ENCODE data around the gene CLBA1.
A peak's percentile ranks its signal among the peaks of the same experiment; 100 is the strongest.
"Not testable (repeated sequence)": the region's sequence is repeated elsewhere in the genome, so short reads cannot be mapped to it uniquely, and the experiment has no call there.

The CLBA1 gene

GRCh38 chr14:104985675-104986486, at the start of gene CLBA1:
Gene CLBA1 (plus strand): TSS chr14:104985788. CDS start chr14:104986432, 644 bp downstream.
- peak; percentile 64 for DNase-seq (ENCODE audit: low read depth)

DNA sequence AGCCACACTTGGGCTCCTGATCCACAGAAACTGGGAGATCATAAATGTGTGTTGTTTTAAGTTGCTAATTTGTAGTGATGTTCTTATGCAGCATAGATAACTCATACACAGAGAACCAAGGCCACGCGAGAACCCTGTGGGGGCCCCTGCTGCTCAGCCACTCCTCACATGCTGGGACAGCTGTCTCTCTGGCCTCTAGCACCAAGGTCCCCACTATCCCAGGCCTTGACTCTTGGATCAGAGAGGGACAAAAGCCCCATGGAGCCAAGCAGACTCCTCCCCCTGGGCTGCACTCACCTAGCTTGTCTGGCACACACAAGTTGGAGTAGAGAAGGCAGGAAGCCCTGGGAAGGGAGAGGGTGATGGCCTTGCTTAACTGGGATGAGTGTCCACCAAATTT, 49.6 kb upstream of the CLBA1 start:
- DNase-seq (ENCODE audit: low read depth): no peak

GRCh38 chr14:104936361-104937155, 49.0 kb upstream of the CLBA1 start:
- DNase-seq (ENCODE audit: low read depth): no peak

- DNase-seq (ENCODE audit: low read depth): no peak
Observed at GRCh38 chr14:104937161-104937560, 48.4 kb upstream of the CLBA1 start.

DNA sequence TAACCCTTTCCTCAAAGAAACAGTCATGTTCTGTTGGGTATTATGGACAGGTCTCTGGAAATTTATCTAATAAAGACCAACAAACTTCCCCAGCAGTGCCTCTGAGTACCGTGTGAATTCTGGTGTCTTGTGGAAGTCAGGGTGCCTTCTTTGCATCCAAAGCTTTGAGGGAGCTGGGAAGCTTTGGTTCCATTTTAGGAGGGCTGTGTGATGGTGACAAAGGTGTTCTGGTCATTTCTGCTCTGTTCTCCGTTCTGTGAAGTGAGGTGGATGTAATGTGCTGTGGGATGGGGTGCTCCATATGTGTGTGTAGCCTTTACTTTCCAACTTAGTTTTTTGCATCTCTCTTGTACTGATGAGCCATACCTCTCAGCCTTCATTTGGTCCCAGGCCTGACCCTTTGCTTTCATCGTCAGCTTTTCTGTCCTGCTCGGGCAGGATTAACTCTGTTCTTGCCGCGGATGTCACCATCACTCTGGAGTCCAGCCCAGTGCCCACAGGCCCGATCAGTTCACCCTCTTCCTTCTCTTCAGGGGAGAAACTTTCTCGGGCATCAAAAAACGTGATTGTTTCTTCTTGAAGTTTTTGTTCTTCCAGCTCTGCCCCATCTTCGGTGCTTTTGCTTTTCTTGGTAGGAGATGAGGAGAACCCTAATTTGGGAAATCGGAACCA, 47.8 kb upstream of the CLBA1 start:
- no peak for DNase-seq (ENCODE audit: low read depth)

- DNase-seq (ENCODE audit: low read depth): no peak
Observed at GRCh38 chr14:104938436-104938835, 47.2 kb upstream of the CLBA1 start.

- no peak for DNase-seq (ENCODE audit: low read depth)
Observed at GRCh38 chr14:104938960-104939359, 46.6 kb upstream of the CLBA1 start.

GRCh38 chr14:104939666-104940410, 45.8 kb upstream of the CLBA1 start:
- no peak for DNase-seq (ENCODE audit: low read depth)

- DNase-seq (ENCODE audit: low read depth): no peak
Observed at GRCh38 chr14:104940526-104941150, 45.0 kb upstream of the CLBA1 start.

DNA sequence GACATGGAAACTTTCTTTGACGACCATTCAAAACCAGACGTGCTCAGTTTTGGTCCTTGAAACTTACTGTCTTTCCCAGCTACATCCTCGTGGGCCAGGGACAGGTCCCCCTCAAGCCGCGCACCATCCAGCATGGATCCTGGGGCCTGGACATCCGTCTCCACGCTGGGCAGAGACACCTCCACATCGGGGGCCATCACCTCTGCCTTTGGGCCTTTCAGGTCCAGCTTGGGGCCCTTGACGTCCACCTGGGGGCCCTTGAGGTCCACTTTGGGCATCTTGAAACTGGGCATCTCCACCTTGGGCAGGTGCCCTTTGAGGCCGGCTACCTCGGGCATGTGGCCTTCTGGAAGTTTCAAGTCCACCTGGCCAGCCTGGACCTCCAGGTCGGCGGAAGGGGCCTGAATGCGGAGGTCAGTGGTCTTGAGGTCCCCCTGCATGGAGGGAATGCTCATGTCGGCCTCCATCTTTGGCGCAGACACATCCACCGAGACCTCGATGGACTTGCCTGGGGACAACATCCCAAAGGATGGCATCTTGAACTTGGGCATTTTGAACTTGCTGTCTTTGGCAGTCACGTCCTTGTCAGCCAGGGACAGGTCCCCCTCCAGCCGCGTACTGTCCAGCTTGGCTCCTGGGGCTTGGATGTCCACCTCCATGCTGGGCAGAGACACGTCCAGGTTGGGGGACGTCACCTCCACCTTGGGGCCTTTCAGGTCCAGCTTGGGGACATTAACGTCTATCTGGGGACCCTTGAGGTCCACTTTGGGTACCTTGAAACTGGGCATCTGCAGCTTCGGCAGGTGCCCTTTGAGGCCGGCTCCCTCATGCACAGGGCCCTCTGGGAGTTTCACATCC, 43.9 kb upstream of the CLBA1 start:
- DNase-seq (ENCODE audit: low read depth): no peak

- no peak for DNase-seq (ENCODE audit: low read depth)
Observed at GRCh38 chr14:104942586-104942985, 43.0 kb upstream of the CLBA1 start.

GRCh38 chr14:104943216-104944015, 42.2 kb upstream of the CLBA1 start:
- not testable (repeated sequence) for DNase-seq (ENCODE audit: low read depth)

DNA sequence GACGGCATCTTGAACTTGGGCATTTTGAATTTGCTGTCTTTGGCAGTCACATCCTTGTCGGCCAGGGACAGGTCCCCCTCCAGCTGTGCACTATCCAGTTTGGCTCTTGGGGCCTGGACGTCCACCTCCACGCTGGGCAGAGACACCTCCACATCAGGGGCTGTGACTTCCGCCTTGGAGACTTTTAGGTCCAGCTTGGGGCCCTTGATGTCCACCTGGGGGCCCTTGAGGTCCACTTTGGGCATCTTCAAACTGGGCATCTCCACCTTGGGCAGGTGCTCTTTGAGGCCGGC, 41.6 kb upstream of the CLBA1 start:
- not testable (repeated sequence) for DNase-seq (ENCODE audit: low read depth)

- not testable (repeated sequence) for DNase-seq (ENCODE audit: low read depth)
Observed at GRCh38 chr14:104944436-104945205, 41.0 kb upstream of the CLBA1 start.

DNA sequence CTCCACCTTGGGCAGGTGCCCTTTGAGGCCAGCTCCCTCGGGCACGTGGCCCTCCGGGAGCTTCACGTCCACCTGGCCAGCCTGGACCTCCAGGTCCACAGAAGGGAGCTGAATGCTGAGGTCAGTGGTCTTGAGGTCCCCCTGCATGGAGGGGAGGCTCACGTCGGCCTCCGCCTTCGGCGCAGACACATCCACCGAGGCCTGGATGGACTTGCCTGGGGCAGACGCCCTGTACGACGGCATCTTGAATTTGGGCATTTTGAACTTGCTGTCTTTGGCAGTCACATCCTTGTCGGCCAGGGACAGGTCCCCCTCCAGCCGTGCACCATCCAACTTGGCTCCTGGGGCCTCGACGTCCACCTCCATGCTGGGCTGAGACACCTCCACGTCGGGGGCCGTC, 40.3 kb upstream of the CLBA1 start:
- DNase-seq (ENCODE audit: low read depth): not testable (repeated sequence)

DNA sequence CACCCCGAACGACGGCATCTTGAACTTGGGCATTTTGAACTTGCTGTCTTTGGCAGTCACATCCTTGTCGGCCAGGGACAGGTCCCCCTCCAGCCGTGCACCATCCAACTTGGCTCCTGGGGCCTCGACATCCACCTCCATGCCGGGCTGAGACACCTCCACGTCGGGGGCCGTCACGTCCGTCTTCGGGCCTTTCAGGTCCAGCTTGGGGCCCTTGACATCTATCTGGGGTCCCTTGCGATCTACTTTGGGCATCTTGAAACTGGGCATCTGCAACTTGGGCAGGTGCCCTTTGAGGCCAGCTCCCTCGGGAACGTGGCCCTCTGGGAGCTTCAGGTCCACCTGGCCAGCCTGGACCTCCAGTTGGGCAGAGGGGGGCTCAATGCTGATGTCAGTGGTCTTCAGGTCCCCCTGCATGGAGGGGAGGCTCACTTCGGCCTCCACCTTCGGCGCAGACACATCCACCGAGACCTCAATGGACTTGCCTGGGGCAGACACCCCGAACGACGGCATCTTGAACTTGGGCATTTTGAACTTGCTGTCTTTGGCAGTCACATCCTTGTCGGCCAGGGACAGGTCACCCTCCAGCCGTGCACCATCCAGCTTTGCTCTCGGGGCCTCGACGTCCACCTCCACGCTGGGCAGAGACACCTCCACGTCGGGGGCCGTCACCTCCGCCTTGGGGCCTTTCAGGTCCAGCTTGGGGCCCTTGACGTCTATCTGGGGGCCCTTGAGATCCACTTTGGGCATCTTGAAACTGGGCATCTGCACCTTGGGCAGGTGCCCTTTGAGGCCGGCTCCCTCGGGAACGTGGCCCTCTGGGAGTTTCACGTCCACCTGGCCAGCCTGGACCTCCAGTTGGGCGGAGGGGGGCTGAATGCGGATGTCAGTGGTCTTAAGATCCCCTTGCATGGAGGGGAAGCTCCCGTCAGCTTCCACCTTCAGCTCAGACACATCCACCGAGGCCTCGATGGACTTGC, 39.3 kb upstream of the CLBA1 start:
- not testable (repeated sequence) for DNase-seq (ENCODE audit: low read depth)

- not testable (repeated sequence) for DNase-seq (ENCODE audit: low read depth)
Observed at GRCh38 chr14:104947201-104947600, 38.4 kb upstream of the CLBA1 start.
